Peyer's patch (tissue), 4 donors: Measurements from ENCODE around the gene JDP2.

Experiments
- CTCF ChIP-seq, 6 experiments: fragments of 450-650 bp in 4 of 6; fragments of 200-600 bp in 2 of 6; sonication (generic) in 1 of 6; IDR thresholded peaks; one replicate each; pipeline ENCODE4 v1.5.1; 2017 to 2019; ENCODE audit warnings: antibody characterized with exemption in 6 of 6, mild to moderate bottlenecking in 3 of 6, moderate library complexity in 1 of 6
- POLR2A ChIP-seq, 2 donors: fragments of 450-650 bp; IDR thresholded peaks; one replicate each; pipeline ENCODE4 v1.5.1; 2017; ENCODE audit warnings: antibody characterized with exemption in 2 of 2, mild to moderate bottlenecking in 2 of 2, moderate library complexity in 2 of 2

- no peak for TF ChIP-seq POLR2A (IDR thresholded peaks at IDR 0.05)
- TF ChIP-seq CTCF (IDR thresholded peaks at IDR 0.05): no peak
These were observed 18.6 kb downstream of the JDP2 start for GRCh38 chr14:75446447-75446846.
